SK-N-SH (cell line): ENCODE results near the gene SWAP70.

Source experiments
- CHD2 ChIP-seq: fragments of 150-350 bp; IDR thresholded peaks from 2 replicates; pipeline ENCODE4 v1.6.1; 2018; ENCODE audit warnings: low read length; ENCODE audit not compliant: partially characterized antibody
- ELF1 ChIP-seq: IDR thresholded peaks from 2 replicates; pipeline ENCODE4 v1.4.0; 2012
- EZH2phosphoT487 ChIP-seq: fragments of 200-600 bp; sonication (generic); IDR thresholded peaks from 2 replicates; pipeline ENCODE4 v1.6.1; 2017; ENCODE audit warnings: low read depth, mixed run types, mild to moderate bottlenecking, antibody characterized with exemption, moderate library complexity, borderline replicate concordance
- GABPA ChIP-seq: IDR thresholded peaks from 2 replicates; pipeline ENCODE4 v1.4.0; 2012; ENCODE audit warnings: low read depth, mild to moderate bottlenecking
- JUND ChIP-seq: IDR thresholded peaks from 2 replicates; pipeline ENCODE4 v1.4.0; 2012
- NFIC ChIP-seq: IDR thresholded peaks from 2 replicates; pipeline ENCODE4 v1.4.0; 2012; ENCODE audit warnings: borderline replicate concordance
- POLR2AphosphoS5 ChIP-seq: IDR thresholded peaks from 2 replicates; pipeline ENCODE4 v1.6.1; 2012; ENCODE audit warnings: low read depth, low read length
- RAD21 ChIP-seq: IDR thresholded peaks from 2 replicates; pipeline ENCODE4 v1.6.1; 2012; ENCODE audit warnings: mild to moderate bottlenecking, low read length
- RFX5 ChIP-seq: IDR thresholded peaks from 2 replicates; pipeline ENCODE4 v1.6.1; 2012; ENCODE audit warnings: mild to moderate bottlenecking, improper control_type of control experiment, low read length
- USF2 ChIP-seq: fragments of 150-350 bp; IDR thresholded peaks from 2 replicates; pipeline ENCODE4 v1.6.1; 2017; ENCODE audit warnings: antibody characterized with exemption, low read length, low read depth, borderline replicate concordance
- YY1 ChIP-seq: IDR thresholded peaks from 2 replicates; pipeline ENCODE4 v1.4.0; 2012; ENCODE audit warnings: low read depth, mild to moderate bottlenecking
- TF ChIP-seq, protein P1 (sequence below): fragments of 200-600 bp; sonication (generic); IDR thresholded peaks from 2 replicates; pipeline ENCODE4 v1.6.1; 2017; ENCODE audit warnings: antibody characterized with exemption, mild to moderate bottlenecking, moderate library complexity

- no peak for TF ChIP-seq EZH2phosphoT487
- no peak for TF ChIP-seq POLR2AphosphoS5
- TF ChIP-seq RAD21, result no peak
- no peak for TF ChIP-seq ELF1
- TF ChIP-seq, protein P1, sequence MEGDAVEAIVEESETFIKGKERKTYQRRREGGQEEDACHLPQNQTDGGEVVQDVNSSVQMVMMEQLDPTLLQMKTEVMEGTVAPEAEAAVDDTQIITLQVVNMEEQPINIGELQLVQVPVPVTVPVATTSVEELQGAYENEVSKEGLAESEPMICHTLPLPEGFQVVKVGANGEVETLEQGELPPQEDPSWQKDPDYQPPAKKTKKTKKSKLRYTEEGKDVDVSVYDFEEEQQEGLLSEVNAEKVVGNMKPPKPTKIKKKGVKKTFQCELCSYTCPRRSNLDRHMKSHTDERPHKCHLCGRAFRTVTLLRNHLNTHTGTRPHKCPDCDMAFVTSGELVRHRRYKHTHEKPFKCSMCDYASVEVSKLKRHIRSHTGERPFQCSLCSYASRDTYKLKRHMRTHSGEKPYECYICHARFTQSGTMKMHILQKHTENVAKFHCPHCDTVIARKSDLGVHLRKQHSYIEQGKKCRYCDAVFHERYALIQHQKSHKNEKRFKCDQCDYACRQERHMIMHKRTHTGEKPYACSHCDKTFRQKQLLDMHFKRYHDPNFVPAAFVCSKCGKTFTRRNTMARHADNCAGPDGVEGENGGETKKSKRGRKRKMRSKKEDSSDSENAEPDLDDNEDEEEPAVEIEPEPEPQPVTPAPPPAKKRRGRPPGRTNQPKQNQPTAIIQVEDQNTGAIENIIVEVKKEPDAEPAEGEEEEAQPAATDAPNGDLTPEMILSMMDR, result no peak
- no peak for TF ChIP-seq USF2
- no peak for TF ChIP-seq GABPA
- TF ChIP-seq NFIC, result no peak
- no peak for TF ChIP-seq JUND
- no peak for TF ChIP-seq RFX5
- TF ChIP-seq YY1, result no peak
- TF ChIP-seq CHD2, result no peak
These were observed 44.9 kb upstream of the SWAP70 start for GRCh38 chr11:9619004-9619403.
